Testis (tissue), 2 donors: ENCODE results near the gene KYAT1.
"Not testable (repeated sequence)": the region's sequence is repeated elsewhere in the genome, so short reads cannot be mapped to it uniquely, and the experiment has no call there.

Experiments used
- CTCF ChIP-seq, 3 experiments: fragments of 450-650 bp in 2 of 3; fragments of 200-600 bp in 1 of 3; sonication (generic) in 1 of 3; IDR thresholded peaks; one replicate each; pipeline ENCODE4 v1.5.1; 2016 to 2019; ENCODE audit warnings: antibody characterized with exemption in 3 of 3, mild to moderate bottlenecking in 2 of 3, moderate library complexity in 1 of 3
- POLR2A ChIP-seq: fragments of 450-650 bp; IDR thresholded peaks from one replicate; pipeline ENCODE4 v1.6.1; 2017; ENCODE audit warnings: antibody characterized with exemption, mild to moderate bottlenecking, moderate library complexity

DNA sequence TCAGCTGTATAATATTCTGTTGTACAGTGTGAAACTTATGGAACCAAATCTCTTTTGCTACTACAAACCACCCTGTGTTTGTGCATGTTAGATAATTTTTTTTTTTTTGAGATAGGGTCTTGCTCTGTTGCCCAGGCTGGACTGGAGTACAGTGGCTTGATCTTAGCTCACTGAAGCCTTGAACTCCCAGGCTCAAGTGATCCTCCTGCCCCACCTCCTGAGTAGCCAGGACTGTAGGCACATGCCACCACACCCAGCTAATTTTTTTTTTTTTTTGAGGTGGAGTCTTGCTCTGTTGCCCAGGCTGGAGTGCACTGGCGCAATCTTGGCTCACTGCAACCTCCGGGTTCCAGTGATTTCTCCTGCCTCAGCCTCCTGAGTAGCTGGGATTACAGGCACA is 86.8 kb downstream of the KYAT1 start:
- not testable (repeated sequence) for TF ChIP-seq CTCF (IDR thresholded peaks at IDR 0.05); POLR2A
